T-cell (primary cell): ENCODE data around the gene POLR2A. TPM values are rescaled to one million over a fixed set of nuclear protein-coding genes. Genes with fewer than 3 reads are reported as not detected.

Source experiments
- ATAC-seq, 4 experiments: fragments of 200-7000 bp in 3 of 4; fragments of 150-1000 bp in 1 of 4; cut with Tn5 transposase; replicated peaks in 1 of 4; 1 replicate in 3 of 4; 2 replicates in 1 of 4; pipeline ENCODE4 v1.10.0; 2021; ENCODE audit warnings: moderate library complexity in 3 of 4, mild to moderate bottlenecking in 2 of 4, moderate number of reproducible peaks in 1 of 4
- CTCF ChIA-PET, 2 donors: fragments of 300-600 bp; sonication (Branson Sonifier 250); formaldehyde crosslinking; loops; one replicate each; lab custom pipeline; 2022; ENCODE audit warnings: antibody characterized with exemption in 2 of 2; lab: Charles Lee
- POLR2A ChIA-PET, 2 donors: fragments of 300-600 bp; sonication (Branson Sonifier 250); formaldehyde crosslinking; loops; one replicate each; lab custom pipeline; 2022; ENCODE audit warnings: antibody characterized with exemption in 2 of 2; lab: Charles Lee
- DNase-seq, 35 experiments: peaks; one replicate each; pipeline versions ENCODE4 v3.0.0 to v3.0.0-alpha.2; 2013 to 2023
- H3K27ac ChIP-seq: one replicate; pipeline ENCODE4 v1.5.1; 2013; ENCODE audit warnings: low read length
- H3K27me3 ChIP-seq, 2 experiments: replicated peaks in 1 of 2; 1 replicate in 1 of 2; 2 replicates in 1 of 2; pipeline versions ENCODE4 v1.6.1 to v1.7.0; 2013; ENCODE audit warnings: low read length in 1 of 2, mixed read lengths in 1 of 2; ENCODE audit not compliant: control insufficient read depth in 2 of 2, insufficient read depth in 2 of 2; ENCODE audit errors: extremely low read depth in 1 of 2
- H3K36me3 ChIP-seq, 2 donors: 1 replicate in 1 of 2; 2 replicates in 1 of 2; pipeline versions ENCODE4 v1.6.1 to v1.7.0; 2013; ENCODE audit warnings: low read length in 1 of 2; ENCODE audit not compliant: control insufficient read depth in 2 of 2, insufficient read depth in 1 of 2; ENCODE audit errors: extremely low read depth in 1 of 2
- H3K4me1 ChIP-seq, 2 experiments: 1 replicate in 1 of 2; 2 replicates in 1 of 2; pipeline versions ENCODE4 v1.6.1 to v1.7.0; 2013; ENCODE audit warnings: low read length in 2 of 2, mixed read lengths in 1 of 2; ENCODE audit not compliant: insufficient read depth in 2 of 2, control insufficient read depth in 1 of 2; ENCODE audit errors: extremely low read depth in 1 of 2
- H3K4me3 ChIP-seq, 2 donors: 1 replicate in 1 of 2; 2 replicates in 1 of 2; pipeline versions ENCODE4 v1.5.1 to v1.7.0; 2013; ENCODE audit warnings: mild to moderate bottlenecking in 2 of 2, low read length in 1 of 2, moderate library complexity in 1 of 2; ENCODE audit not compliant: control insufficient read depth in 1 of 2; ENCODE audit errors: extremely low read depth in 1 of 2
- H3K9me3 ChIP-seq: 2 replicates; pipeline ENCODE4 v1.7.0; 2013
- H3K27ac Mint-ChIP-seq, 2 donors: one replicate each; pipeline ENCODE4 v1.8.0; 2020 to 2021; ENCODE audit warnings: mild to moderate bottlenecking in 2 of 2, mixed read lengths in 2 of 2
- H3K27me3 Mint-ChIP-seq, 2 donors: one replicate each; pipeline ENCODE4 v1.8.0; 2021 to 2022; ENCODE audit warnings: mixed read lengths in 2 of 2
- H3K36me3 Mint-ChIP-seq: one replicate; pipeline ENCODE4 v1.8.0; 2021; ENCODE audit warnings: mixed read lengths
- H3K4me1 Mint-ChIP-seq, 3 donors: one replicate each; pipeline ENCODE4 v1.8.0; 2020 to 2022; ENCODE audit warnings: mixed read lengths in 3 of 3, mild to moderate bottlenecking in 1 of 3
- H3K4me3 Mint-ChIP-seq, 3 donors: one replicate each; pipeline ENCODE4 v1.8.0; 2020 to 2022; ENCODE audit warnings: mild to moderate bottlenecking in 3 of 3, mixed read lengths in 3 of 3, moderate library complexity in 3 of 3
- H3K9me3 Mint-ChIP-seq, 3 donors: one replicate each; pipeline ENCODE4 v1.8.0; 2020 to 2022; ENCODE audit warnings: mixed read lengths in 3 of 3
- WGBS: methylation state at CpG from one replicate; pipeline ENCODE4 v1.1.5; 2013; ENCODE audit warnings: missing lambda C conversion rate; ENCODE audit not compliant: insufficient coverage; 5-methylcytosine and 5-hydroxymethylcytosine counted together
- total RNA-seq, 35 experiments: library from RNA in 6 of 35; stranded (reverse) in 6 of 35; fragments of 120-200 nt in 1 of 35; gene quantifications; one replicate each; pipeline versions ENCODE4 v1.2.1 to v1.2.4 and lab custom pipeline; 2013 to 2026

The POLR2A gene
- total RNA-seq, 5 donors from 2014 or later (not counting 1 experiment from before 2014, with no cell fraction given): 198 to 444 (median 212) TPM

DNA sequence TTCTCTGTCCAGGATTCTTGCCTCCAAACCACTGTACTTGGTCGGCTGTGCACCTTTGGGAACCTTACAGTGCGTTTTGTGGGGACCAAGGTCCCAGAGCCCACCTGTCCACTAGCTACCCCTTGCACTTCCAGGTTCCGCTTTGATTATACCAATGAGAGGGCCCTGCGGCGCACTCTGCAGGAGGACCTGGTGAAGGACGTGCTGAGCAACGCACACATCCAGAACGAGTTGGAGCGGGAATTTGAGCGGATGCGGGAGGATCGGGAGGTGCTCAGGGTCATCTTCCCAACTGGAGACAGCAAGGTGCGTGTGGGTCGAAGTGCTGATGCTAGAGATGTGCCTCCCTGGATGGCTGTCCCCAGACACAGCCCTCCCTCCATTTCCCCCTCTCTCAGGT, 18.8 kb downstream of the POLR2A start:
- Mint-ChIP-seq H3K4me1 (peaks cover 0 to 10% (median 0%) of the 10 kb centered on the region in 3 donors), H3K9me3 (no peaks in the 10 kb centered on the region), H3K4me3 (no peak overlapping the region), H3K27me3 (no peaks in the 10 kb centered on the region), H3K36me3 (peaks cover 59% of the 10 kb centered on the region), H3K27ac (no peak overlapping the region)
- CTCF ChIA-PET: interaction anchor here (0.5 to 1.3 kb wide), 3 partner anchors 57 to 513 kb away, joined by 4 to 6 read pairs (median 5); no protein-coding TSS in a partner anchor
- Histone ChIP-seq H3K9me3 (no peaks in the 10 kb centered on the region), H3K4me3 (no peak overlapping the region), H3K36me3 (peaks cover 40 to 93% of the 10 kb centered on the region in 2 donors), H3K27ac (no peak overlapping the region), H3K4me1 (no peaks in the 10 kb centered on the region), H3K27me3 (no peaks in the 10 kb centered on the region)
- POLR2A ChIA-PET: interaction anchor here in 1 of 2 donors (0.5 kb wide), 1 partner anchor 23 kb away, joined by 3 read pairs; no protein-coding TSS in a partner anchor
- WGBS: 96% methylated on average over 13 of the region's 14 CpGs
- ATAC-seq: peak in 1 of 4 experiments; percentile 34
- peak in 2 of 35 experiments; percentile 22 to 23 for DNase-seq

DNA sequence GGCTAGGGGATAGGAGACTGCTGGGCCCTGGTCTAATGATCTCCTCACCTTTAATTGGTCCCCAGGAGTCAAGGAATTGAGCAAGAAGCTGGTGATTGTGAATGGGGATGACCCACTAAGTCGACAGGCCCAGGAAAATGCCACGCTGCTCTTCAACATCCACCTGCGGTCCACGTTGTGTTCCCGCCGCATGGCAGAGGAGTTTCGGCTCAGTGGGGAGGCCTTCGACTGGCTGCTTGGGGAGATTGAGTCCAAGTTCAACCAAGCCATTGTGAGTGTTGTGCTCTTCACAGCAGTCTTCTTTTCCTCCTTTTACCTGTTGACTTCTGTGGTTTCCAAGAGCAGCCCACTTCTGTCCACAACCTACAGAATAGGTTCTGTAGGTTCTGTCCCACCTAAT, 19.4 kb downstream of the POLR2A start:
- Mint-ChIP-seq H3K4me1 (peaks cover 0 to 10% (median 0%) of the 10 kb centered on the region in 3 donors), H3K27me3 (no peaks in the 10 kb centered on the region), H3K9me3 (no peaks in the 10 kb centered on the region), H3K27ac (no peak overlapping the region), H3K4me3 (no peak overlapping the region), H3K36me3 (peaks cover 59% of the 10 kb centered on the region)
- ChIA-PET CTCF (interaction anchor here (0.7 to 1.3 kb wide), 2 partner anchors 58 to 67 kb away, joined by 4 to 5 read pairs; no protein-coding TSS in a partner anchor), POLR2A (no interaction called here)
- WGBS: 100% methylated on average over 2 of the region's 8 CpGs
- Histone ChIP-seq H3K27ac (no peak overlapping the region), H3K27me3 (no peaks in the 10 kb centered on the region), H3K36me3 (peaks cover 43 to 92% of the 10 kb centered on the region in 2 donors), H3K4me1 (no peaks in the 10 kb centered on the region), H3K4me3 (no peak overlapping the region), H3K9me3 (no peaks in the 10 kb centered on the region)
- ATAC-seq (no peak), DNase-seq (no peak)

DNA sequence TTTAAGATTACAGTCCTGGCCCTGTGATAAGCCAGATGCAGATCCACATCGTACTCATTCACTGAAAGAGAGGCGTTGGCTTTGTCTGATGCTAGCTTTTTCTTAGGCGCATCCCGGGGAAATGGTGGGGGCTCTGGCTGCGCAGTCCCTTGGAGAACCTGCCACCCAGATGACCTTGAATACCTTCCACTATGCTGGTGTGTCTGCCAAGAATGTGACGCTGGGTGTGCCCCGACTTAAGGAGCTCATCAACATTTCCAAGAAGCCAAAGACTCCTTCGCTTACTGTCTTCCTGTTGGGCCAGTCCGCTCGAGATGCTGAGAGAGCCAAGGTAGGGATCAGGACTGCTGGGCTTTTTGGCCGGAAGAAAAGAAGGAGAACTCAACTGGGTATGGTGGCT, 24.0 kb downstream of the POLR2A start:
- WGBS: 95% methylated on average over 10 of the region's 11 CpGs
- Histone ChIP-seq H3K27me3 (no peaks in the 10 kb centered on the region), H3K4me3 (no peak overlapping the region), H3K9me3 (no peaks in the 10 kb centered on the region), H3K27ac (no peak overlapping the region), H3K4me1 (no peaks in the 10 kb centered on the region), H3K36me3 (peaks cover 23 to 91% of the 10 kb centered on the region in 2 donors)
- DNase-seq: no peak
- H3K4me3 Mint-ChIP-seq: no peak overlapping the region
- ATAC-seq: no peak
- H3K27ac Mint-ChIP-seq: no peak overlapping the region
- H3K9me3 Mint-ChIP-seq: no peaks in the 10 kb centered on the region
- POLR2A ChIA-PET: interaction anchor here in 1 of 2 donors (0.9 to 1.2 kb wide), 2 partner anchors 20 to 22 kb away, joined by 3 read pairs; no protein-coding TSS in a partner anchor
- H3K36me3 Mint-ChIP-seq: peaks cover 54% of the 10 kb centered on the region
- no peaks in the 10 kb centered on the region for H3K4me1 Mint-ChIP-seq
- H3K27me3 Mint-ChIP-seq: no peaks in the 10 kb centered on the region
- CTCF ChIA-PET: interaction anchor here in 1 of 2 donors (1.1 to 1.2 kb wide), 2 partner anchors 52 to 73 kb away, joined by 3 read pairs; partner anchors contain the start of gene TMEM102

DNA sequence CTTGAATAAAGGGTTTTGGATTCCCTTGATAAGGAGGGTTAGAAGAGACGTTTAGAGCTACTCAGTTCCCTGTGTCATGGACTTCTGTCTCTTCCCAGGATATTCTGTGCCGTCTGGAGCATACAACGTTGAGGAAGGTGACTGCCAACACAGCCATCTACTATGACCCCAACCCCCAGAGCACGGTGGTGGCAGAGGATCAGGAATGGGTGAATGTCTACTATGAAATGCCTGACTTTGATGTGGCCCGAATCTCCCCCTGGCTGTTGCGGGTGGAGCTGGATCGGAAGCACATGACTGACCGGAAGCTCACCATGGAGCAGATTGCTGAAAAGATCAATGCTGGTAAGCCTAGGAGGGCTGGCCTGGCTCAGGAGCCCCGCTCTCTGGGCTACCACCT, 24.7 kb downstream of the POLR2A start:
- Histone ChIP-seq H3K36me3 (peaks cover 24 to 91% of the 10 kb centered on the region in 2 donors), H3K4me1 (no peaks in the 10 kb centered on the region), H3K9me3 (no peaks in the 10 kb centered on the region), H3K27me3 (no peaks in the 10 kb centered on the region), H3K27ac (no peak overlapping the region), H3K4me3 (no peak overlapping the region)
- no peak overlapping the region for H3K27ac Mint-ChIP-seq
- H3K4me3 Mint-ChIP-seq: no peak overlapping the region
- H3K9me3 Mint-ChIP-seq: no peaks in the 10 kb centered on the region
- no peaks in the 10 kb centered on the region for H3K27me3 Mint-ChIP-seq
- DNase-seq (no peak), ATAC-seq (no peak)
- ChIA-PET CTCF (interaction anchor here in 1 of 2 donors (1.1 to 1.2 kb wide), 2 partner anchors 52 to 74 kb away, joined by 3 read pairs; partner anchors contain the start of gene TMEM102), POLR2A (interaction anchor here in 1 of 2 donors (1.2 kb wide), 1 partner anchor 21 kb away, joined by 3 read pairs; no protein-coding TSS in a partner anchor)
- H3K36me3 Mint-ChIP-seq: peaks cover 55% of the 10 kb centered on the region
- 100% methylated on average over 5 of the region's 9 CpGs for WGBS
- H3K4me1 Mint-ChIP-seq: peaks cover 0 to 5% (median 0%) of the 10 kb centered on the region in 3 donors

DNA sequence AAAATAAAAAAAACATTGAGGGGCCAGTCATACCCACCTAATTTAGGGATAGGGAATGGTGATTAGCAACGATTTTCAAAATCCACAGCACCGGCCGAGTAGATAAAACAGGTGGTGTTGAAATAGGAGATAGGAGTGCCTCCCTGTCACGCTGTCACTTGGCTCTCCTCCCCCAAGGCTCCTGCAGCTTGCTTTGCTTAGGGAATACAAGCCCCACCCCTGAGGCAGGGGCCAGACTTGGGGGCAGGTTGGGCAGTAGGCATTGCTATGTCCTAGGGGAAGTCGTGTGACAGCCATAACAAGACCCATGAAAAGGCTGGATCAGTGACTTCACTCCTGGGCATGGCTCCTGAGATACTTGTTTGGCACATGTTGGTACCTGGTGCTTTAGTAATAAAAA, 25.8 kb downstream of the POLR2A start:
- POLR2A ChIA-PET: interaction anchor here in 1 of 2 donors (0.5 kb wide), 1 partner anchor 45 kb away, joined by 3 read pairs; no protein-coding TSS in a partner anchor

DNA sequence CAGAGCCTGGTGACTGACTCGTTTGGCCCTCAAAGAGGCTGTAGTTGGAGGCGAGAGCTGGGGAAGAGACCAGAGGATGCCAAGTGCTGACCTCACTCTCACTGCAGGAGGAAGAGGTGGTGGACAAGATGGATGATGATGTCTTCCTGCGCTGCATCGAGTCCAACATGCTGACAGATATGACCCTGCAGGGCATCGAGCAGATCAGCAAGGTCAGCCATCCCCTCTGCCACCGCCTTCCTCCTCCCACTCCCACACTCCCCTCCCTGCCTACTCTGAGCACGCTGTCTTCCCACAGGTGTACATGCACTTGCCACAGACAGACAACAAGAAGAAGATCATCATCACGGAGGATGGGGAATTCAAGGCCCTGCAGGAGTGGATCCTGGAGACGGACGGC, 26.9 kb downstream of the POLR2A start:
- Histone ChIP-seq H3K9me3 (no peaks in the 10 kb centered on the region), H3K36me3 (peaks cover 26 to 77% of the 10 kb centered on the region in 2 donors), H3K27ac (no peak overlapping the region), H3K4me3 (no peak overlapping the region), H3K4me1 (no peaks in the 10 kb centered on the region), H3K27me3 (no peaks in the 10 kb centered on the region)
- Mint-ChIP-seq H3K36me3 (peaks cover 47% of the 10 kb centered on the region), H3K27me3 (no peaks in the 10 kb centered on the region), H3K27ac (no peak overlapping the region), H3K4me1 (peaks cover 0 to 5% (median 2%) of the 10 kb centered on the region in 3 donors), H3K9me3 (no peaks in the 10 kb centered on the region), H3K4me3 (no peak overlapping the region)
- ATAC-seq: peak in 1 of 4 experiments; percentile 4
- 82% methylated on average over 7 of the region's 10 CpGs for WGBS
- POLR2A ChIA-PET: interaction anchor here in 1 of 2 donors (0.7 kb wide), 2 partner anchors 10 to 15 kb away, joined by 3 to 5 read pairs; no protein-coding TSS in a partner anchor
- no peak for DNase-seq
- CTCF ChIA-PET: interaction anchor here in 1 of 2 donors (0.6 kb wide), 1 partner anchor 176 kb away, joined by 4 read pairs; no protein-coding TSS in a partner anchor

More for the DNA sequence above, 25.8 kb downstream of the POLR2A start:
- H3K4me1 ChIP-seq: no peaks in the 10 kb centered on the region
- ATAC-seq (no peak), DNase-seq (no peak)
- H3K4me3 ChIP-seq: no peak overlapping the region
- no peaks in the 10 kb centered on the region for H3K9me3 ChIP-seq
- Mint-ChIP-seq H3K4me3 (no peak overlapping the region), H3K4me1 (peaks cover 0 to 5% (median 2%) of the 10 kb centered on the region in 3 donors), H3K36me3 (peaks cover 51% of the 10 kb centered on the region), H3K27ac (no peak overlapping the region), H3K9me3 (no peaks in the 10 kb centered on the region), H3K27me3 (no peaks in the 10 kb centered on the region)
- no peaks in the 10 kb centered on the region for H3K27me3 ChIP-seq
- no CpG with 5 or more reads among the region's 5 CpGs for WGBS
- peaks cover 27 to 87% of the 10 kb centered on the region in 2 donors for H3K36me3 ChIP-seq
- H3K27ac ChIP-seq: no peak overlapping the region
- CTCF ChIA-PET: interaction anchor here in 1 of 2 donors (0.6 kb wide), 1 partner anchor 51 kb away, joined by 3 read pairs; no protein-coding TSS in a partner anchor
